Measurements from ENCODE around the gene PROZ. TPM values are rescaled to one million over a fixed set of nuclear protein-coding genes. Genes with fewer than 3 reads are reported as not detected.

PROZ gene
- total RNA-seq, 1 donor: not detected

GRCh38 chr13:113112893-113113845 is 45.3 kb upstream of the PROZ start:
- TF ChIP-seq, protein P1, sequence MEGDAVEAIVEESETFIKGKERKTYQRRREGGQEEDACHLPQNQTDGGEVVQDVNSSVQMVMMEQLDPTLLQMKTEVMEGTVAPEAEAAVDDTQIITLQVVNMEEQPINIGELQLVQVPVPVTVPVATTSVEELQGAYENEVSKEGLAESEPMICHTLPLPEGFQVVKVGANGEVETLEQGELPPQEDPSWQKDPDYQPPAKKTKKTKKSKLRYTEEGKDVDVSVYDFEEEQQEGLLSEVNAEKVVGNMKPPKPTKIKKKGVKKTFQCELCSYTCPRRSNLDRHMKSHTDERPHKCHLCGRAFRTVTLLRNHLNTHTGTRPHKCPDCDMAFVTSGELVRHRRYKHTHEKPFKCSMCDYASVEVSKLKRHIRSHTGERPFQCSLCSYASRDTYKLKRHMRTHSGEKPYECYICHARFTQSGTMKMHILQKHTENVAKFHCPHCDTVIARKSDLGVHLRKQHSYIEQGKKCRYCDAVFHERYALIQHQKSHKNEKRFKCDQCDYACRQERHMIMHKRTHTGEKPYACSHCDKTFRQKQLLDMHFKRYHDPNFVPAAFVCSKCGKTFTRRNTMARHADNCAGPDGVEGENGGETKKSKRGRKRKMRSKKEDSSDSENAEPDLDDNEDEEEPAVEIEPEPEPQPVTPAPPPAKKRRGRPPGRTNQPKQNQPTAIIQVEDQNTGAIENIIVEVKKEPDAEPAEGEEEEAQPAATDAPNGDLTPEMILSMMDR (IDR thresholded peaks at IDR 0.05; ENCODE audit: insufficient read depth, low read length): no peak
- no peak for DNase-seq (ENCODE audit: low read depth)
- H3K4me3 ChIP-seq (ENCODE audit: low read depth, low read length): no peak overlapping the region

DNA sequence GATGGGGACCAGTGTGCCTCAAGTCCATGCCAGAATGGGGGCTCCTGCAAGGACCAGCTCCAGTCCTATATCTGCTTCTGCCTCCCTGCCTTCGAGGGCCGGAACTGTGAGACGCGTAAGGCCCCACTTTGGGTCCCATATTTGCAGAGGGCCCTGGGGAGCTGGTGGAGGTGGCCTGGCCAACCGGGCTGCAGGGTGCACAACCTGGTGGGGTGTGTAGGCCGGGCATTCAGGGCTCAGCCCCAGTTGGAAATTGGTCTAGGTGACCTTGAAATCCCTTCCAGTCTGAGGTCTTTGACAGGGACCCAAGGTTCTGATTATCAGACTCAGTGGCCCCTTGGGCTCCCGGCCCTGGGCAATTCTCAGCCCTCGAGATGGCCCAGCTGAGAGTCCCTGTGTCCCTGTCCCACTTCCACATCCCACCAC is 44.6 kb upstream of the PROZ start:
- no peak overlapping the region for H3K4me3 ChIP-seq (ENCODE audit: low read depth, low read length)
- DNase-seq (ENCODE audit: low read depth): no peak
- TF ChIP-seq, protein P1 (IDR thresholded peaks at IDR 0.05; ENCODE audit: insufficient read depth, low read length): no peak

- DNase-seq (ENCODE audit: low read depth): no peak
- TF ChIP-seq, protein P1 (IDR thresholded peaks at IDR 0.05; ENCODE audit: insufficient read depth, low read length): no peak
- no peak overlapping the region for H3K4me3 ChIP-seq (ENCODE audit: low read depth, low read length)
Measured at GRCh38 chr13:113114511-113115362, 43.7 kb upstream of the PROZ start.

GRCh38 chr13:113115363-113116205 is 42.9 kb upstream of the PROZ start:
- H3K4me3 ChIP-seq (ENCODE audit: low read depth, low read length): no peak overlapping the region
- TF ChIP-seq, protein P1 (IDR thresholded peaks at IDR 0.05; ENCODE audit: insufficient read depth, low read length): no peak
- no peak for DNase-seq (ENCODE audit: low read depth)

- H3K4me3 ChIP-seq (ENCODE audit: low read depth, low read length): no peak overlapping the region
- no peak for DNase-seq (ENCODE audit: low read depth)
- TF ChIP-seq, protein P1 (IDR thresholded peaks at IDR 0.05; ENCODE audit: insufficient read depth, low read length): no peak
Measured at GRCh38 chr13:113116206-113116800, 42.1 kb upstream of the PROZ start.

DNA sequence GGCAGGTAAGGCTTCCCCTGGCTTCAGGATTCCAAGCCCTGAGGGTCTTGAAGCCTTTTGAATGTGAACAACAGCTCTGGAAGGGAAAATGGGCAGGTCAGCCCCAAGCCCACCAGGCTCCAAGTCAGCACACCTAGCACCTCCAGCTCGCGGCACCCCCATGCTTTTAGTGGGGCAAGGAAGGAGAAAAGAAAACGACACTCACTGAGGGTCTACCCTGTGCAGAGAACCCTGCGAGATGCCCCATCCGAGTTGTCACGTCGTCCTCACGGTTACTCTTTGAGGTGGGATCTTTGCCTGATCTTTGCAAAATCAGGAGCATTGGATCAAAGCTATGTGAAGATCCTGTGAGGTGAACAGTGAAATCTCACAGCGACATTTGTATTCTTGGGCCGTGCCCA is 41.6 kb upstream of the PROZ start:
- H3K4me3 ChIP-seq (ENCODE audit: low read depth, low read length): no peak overlapping the region
- TF ChIP-seq, protein P1 (IDR thresholded peaks at IDR 0.05; ENCODE audit: insufficient read depth, low read length): no peak
- no peak for DNase-seq (ENCODE audit: low read depth)

Data from fibroblast of the aortic adventitia (primary cell).